Esophagus mucosa (tissue), 1 donor: Measurements from ENCODE around the gene KRTAP10-3. TPM values are rescaled to one million over a fixed set of nuclear protein-coding genes. Genes with fewer than 3 reads are reported as not detected.
A peak's percentile ranks its signal among the peaks of the same experiment; 100 is the strongest.

Source experiments
- ATAC-seq: fragments of 200-7000 bp; cut with Tn5 transposase; one replicate; pipeline ENCODE4 v1.9.1; 2020
- total RNA-seq: library from RNA; stranded (reverse); gene quantifications from one replicate; pipeline ENCODE4 v1.2.4, GENCODE V29; 2023
- donor health status: DM: yes; HTN: yes; CAD: no.

KRTAP10-3 gene
- total RNA-seq, 1 donor from 2014 or later = not detected

DNA sequence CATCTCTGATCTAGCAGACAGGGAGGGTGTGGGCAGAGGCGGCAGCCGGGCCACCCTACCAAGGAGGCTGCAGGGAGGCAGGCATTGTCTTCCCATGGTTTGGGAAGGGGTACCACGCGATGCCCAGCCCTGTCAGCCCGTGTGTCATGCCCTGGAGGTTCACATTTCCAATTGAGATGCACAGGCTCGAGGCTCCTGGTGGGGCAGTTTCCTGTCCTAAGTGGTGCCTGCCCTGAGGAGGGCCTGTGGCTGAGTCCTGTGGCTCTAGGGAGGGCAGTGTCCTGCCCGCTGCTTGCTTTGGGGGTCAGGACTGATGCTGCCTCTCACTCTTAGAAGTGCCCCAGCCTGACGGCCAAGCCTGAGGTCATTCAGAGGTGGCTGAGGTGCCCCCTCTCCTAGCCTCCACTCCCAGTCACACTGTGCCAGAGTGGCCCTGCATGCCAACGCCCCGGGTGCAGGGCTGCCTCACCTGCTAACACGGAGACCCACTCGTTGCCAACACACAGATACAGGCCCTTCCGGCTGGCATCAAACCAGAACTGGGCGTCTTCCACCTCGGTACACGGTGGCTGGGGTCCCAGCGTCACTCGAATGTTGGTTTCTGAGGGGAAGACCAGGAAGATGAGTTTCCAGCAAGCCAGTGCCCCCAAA, 30.5 kb downstream of the KRTAP10-3 start:
- no peak for ATAC-seq

DNA sequence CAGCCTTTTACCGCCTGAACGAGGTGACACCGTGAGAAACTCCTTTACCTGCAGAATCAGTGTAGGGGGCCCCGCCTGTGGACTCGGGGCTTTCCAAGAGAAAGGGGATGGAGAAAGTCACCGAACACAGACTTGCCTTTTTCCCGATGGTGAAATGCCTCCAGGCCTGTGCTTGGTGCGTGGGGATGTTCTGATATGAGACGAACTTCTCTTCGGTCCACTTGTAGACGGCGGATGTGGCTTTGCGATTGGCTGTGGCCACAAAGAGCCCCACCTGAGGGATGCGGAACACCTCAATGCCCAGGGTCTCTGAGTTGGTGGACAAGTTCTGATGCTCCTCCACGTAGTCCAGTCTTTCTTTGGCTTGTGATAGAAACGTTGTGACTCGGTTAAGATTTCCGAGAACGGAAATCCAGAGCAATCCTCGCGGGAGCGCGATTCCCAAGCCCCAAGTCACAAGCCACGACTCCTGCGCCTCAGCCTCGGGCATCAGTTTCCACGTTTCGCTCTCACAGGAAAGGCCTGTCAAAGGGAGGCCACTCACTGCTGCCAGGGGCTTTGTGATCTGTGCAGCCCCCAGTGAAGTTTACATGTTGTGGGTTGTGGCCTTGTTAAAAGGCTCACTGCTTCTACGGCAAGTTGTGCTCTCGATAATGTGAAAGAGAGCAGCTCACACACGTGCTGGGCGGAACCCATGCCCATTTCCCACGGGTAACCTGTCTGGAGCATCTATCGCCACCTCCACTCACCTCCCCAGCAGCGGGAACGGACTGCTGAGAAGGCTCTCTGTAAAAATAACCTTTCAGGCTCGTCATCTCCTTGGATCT, 31.2 kb downstream of the KRTAP10-3 start:
- ATAC-seq = no peak

DNA sequence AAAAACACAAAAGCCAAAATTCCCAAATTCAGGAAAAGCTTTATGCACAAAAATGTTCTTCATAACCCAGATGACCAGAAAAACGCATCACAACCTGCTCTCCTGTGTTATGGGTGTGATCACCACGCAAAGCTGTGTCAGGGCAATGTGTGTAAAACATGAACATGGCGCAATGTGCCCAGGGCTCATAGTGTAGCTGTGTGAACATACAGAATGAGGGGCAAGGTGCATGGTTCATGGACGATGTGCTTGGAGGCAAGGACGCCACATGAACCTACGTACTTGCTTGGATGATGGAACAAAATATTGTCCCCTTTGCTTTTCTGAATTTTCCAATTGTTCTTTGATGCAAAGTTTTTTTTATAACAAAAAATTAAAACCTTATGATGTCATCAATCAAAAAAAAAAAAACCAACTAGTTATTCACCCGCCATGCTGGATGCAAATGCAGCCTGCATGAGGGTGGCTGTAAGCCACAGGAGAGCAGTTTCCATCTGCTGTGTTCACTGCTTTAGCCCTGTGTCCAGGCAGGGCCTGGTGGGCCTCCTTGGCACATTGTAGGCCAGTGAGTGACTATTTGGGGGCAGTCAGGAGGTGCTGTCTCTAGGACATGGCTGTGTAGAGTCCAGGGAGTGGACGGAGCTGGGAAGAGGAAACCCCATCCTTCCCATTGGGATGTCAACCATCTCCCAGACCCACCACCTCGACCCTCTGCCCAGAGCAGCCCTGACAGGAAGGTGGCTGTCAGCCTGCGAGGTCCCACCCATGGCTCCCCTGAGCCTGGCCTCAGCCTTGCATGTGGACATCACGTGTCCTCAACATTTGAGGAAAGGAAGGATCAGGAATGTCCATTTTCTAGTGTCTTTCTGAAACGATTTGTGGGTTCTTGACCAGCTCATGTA, 32.2 kb downstream of the KRTAP10-3 start:
- ATAC-seq = no peak

GRCh38 chr21:44525391-44526095, 33.1 kb downstream of the KRTAP10-3 start:
- no peak for ATAC-seq

GRCh38 chr21:44524414-44525371, 33.9 kb downstream of the KRTAP10-3 start:
- no peak for ATAC-seq

GRCh38 chr21:44523567-44524413, 34.8 kb downstream of the KRTAP10-3 start:
- no peak for ATAC-seq

DNA sequence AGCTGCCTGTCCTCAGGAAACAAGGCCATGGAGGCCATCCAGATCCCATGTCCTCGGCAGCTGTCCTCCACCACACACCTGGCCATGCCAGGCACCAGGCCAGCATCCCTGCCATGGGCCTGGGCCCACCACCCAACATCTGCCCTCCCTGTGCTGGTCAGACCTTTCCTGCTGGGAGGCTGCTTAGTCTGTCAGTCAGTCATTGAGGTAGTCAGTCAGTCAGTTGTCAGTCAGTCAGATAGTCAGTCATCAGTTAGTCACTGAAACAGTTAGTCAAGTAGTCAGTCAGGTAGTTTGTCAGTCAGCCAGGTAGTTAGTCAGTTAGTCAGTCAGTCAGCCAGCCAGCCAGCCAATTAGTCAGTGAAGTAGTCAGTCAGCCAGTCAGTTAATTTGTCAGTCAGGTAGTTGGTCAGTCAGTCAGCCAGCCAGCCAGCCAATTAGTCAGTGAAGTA, 35.8 kb downstream of the KRTAP10-3 start:
- ATAC-seq = no peak

GRCh38 chr21:44521928-44522752, 36.5 kb downstream of the KRTAP10-3 start:
- peak; percentile 21 for ATAC-seq

- ATAC-seq = no peak
These were observed 37.2 kb downstream of the KRTAP10-3 start for GRCh38 chr21:44521301-44521927.

GRCh38 chr21:44520326-44521300, 38.0 kb downstream of the KRTAP10-3 start:
- no peak for ATAC-seq

- ATAC-seq = no peak
These were observed 39.0 kb downstream of the KRTAP10-3 start for GRCh38 chr21:44519346-44520325.

DNA sequence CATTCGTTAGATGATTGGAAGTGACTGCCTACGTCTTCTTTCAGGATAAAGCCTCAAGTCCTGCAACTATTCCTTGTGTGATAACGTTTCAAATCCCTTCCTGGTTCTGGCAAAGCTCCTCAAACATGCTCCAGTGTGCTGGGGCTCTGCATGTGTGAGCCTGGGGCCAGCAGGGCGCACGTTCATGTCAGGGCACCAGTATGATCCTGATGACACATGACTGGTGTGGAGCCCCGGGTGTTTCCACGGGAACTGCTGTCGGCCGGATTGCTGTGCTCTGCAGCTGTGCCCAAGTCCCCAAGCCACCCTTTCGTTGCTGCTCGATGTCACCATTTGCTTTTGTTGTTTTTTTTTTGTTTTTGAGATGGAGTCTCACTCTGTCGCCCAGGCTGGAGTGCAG, 39.9 kb downstream of the KRTAP10-3 start:
- no peak for ATAC-seq

DNA sequence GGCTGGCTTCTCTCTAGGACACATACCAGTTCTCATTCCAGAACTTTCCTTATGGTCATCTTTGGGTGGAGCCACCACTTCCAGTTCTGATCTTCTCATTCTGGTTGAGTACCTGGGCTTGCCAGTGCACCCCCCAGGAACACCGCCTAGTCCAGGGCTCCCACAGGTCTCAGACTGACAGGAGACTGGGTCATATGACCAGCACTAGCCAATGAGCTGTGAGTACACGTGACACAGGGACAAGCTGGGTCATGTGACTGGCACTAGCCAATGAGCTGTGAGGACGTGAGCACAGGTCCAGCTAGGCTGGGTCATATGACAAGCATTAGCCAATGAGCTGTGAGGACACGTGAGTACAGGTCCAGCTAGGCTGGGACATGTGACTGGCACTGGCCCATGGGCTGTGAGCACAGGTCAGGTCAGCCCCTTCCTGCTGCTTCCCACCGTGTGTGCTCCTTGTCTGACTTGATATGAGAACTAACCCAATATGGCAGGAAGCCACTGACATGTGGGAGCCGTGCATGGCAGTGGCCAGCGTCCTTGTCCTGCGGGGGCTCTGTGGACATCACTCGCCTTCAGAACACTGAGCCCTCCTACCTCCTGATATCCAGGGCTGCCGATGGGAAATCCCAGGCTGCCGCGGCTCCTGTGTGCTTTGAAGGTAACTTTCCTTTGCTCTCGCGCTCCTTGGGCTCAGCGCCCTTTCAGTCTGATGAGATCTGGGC, 41.3 kb downstream of the KRTAP10-3 start:
- no peak for ATAC-seq

DNA sequence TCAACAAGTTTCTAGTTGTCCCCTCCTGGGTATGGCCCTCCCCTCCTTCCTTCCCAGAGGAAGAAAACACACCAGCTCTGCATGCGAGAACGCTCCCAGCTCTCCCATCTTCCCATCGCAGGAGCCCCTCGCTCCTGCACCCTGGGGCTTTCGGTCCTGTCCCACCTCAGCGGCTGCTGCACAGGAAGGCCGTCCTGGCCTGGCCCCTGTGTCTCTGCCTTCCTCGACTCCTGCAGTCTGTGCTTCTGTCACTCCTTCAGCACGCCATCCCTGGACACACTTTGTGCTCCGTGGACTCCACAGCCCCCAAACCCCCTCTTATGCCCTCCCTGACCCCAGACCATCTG, 41.8 kb downstream of the KRTAP10-3 start:
- ATAC-seq = no peak

- ATAC-seq = no peak
These were observed 42.3 kb downstream of the KRTAP10-3 start for GRCh38 chr21:44516342-44516741.
